Adrenal gland (tissue), 12 donors: ENCODE data around the gene POU4F3. TPM values are rescaled to one million over a fixed set of nuclear protein-coding genes. Genes with fewer than 3 reads are reported as not detected.

Experiments
- DNase-seq, 7 donors: peaks; one replicate each; pipeline ENCODE4 v3.0.0-alpha.2; 2019 to 2020
- H3K27ac ChIP-seq, 5 donors: fragments of 200-600 bp; sonication (generic) in 4 of 5; 1 replicate in 3 of 5; 2 replicates in 2 of 5; pipeline versions ENCODE4 v1.5.1 to v1.8.0; 2016 to 2020; ENCODE audit warnings: mild to moderate bottlenecking in 1 of 5
- H3K27me3 ChIP-seq: fragments of 200-600 bp; 2 replicates; pipeline ENCODE4 v1.8.0; 2021
- H3K36me3 ChIP-seq, 2 donors: fragments of 200-600 bp; replicated peaks in 1 of 2; 1 replicate in 1 of 2; 2 replicates in 1 of 2; pipeline versions ENCODE4 v1.5.1 to v1.8.0; 2018 to 2022
- H3K4me1 ChIP-seq, 2 donors: fragments of 200-600 bp; replicated peaks in 1 of 2; 1 replicate in 1 of 2; 2 replicates in 1 of 2; pipeline versions ENCODE4 v1.5.1 to v1.8.0; 2018 to 2021
- H3K4me3 ChIP-seq, 4 donors: fragments of 200-600 bp; sonication (generic) in 3 of 4; one replicate each; pipeline ENCODE4 v1.5.1; 2016 to 2018
- H3K9me3 ChIP-seq, 3 donors: fragments of 200-600 bp; sonication (generic) in 1 of 3; replicated peaks in 1 of 3; 1 replicate in 2 of 3; 2 replicates in 1 of 3; pipeline versions ENCODE4 v1.5.1 to v1.8.0; 2016 to 2021
- POLR2A ChIP-seq, 2 donors: fragments of 450-650 bp; IDR thresholded peaks; one replicate each; pipeline ENCODE4 v1.6.1; 2017; ENCODE audit warnings: antibody characterized with exemption in 2 of 2, mild to moderate bottlenecking in 2 of 2, moderate library complexity in 1 of 2
- WGBS, 4 donors: extraction: QIAGEN DNeasy Blood & Tissue Kit in 2 of 4; methylation state at CpG; one replicate each; pipeline versions ENCODE4 v1.1.5 to v1.1.7; 2013 to 2017; 5-methylcytosine and 5-hydroxymethylcytosine counted together
- intact Hi-C, 2 donors: fragments of 100-400 bp; cut with DNase I; formaldehyde crosslinking; loops; one replicate each; pipeline versions ENCODE4 v1.14.1 to v1.15.0; 2022 to 2023
- polyA plus RNA-seq, 3 donors: library from polyadenylated mRNA; stranded (reverse); fragments of 200-250 nt in 2 of 3; fragments of 350-450 nt in 1 of 3; fragmentation: Illumina TruSeq in 1 of 3; extraction: RNeasy Lipid Tissue Mini Kit (QIAGEN cat#74804) in 1 of 3; gene quantifications; one replicate each; pipeline ENCODE4 v1.2.3, GENCODE V29; 2013 to 2014
- total RNA-seq, 9 donors: library from RNA; depleted of rRNA in 4 of 9; stranded (reverse); fragments of >200 nt in 4 of 9; fragments of 120-200 nt in 1 of 9; fragmentation: NEBNext Ultra II Directional in 1 of 9; extraction: Animal tissue kit (Norgen Biotek cat#: 25700) in 1 of 9; gene quantifications; one replicate each; pipeline versions ENCODE4 v1.1.0 to v1.2.4, GENCODE V29; 2013 to 2023
- TF ChIP-seq, protein P1 (sequence below), 6 experiments: fragments of 450-650 bp in 4 of 6; fragments of 200-600 bp in 2 of 6; sonication (generic) in 1 of 6; IDR thresholded peaks; 1 replicate in 5 of 6; 2 replicates in 1 of 6; pipeline versions ENCODE4 v1.5.1 to v1.8.0; 2016 to 2021; ENCODE audit warnings: antibody characterized with exemption in 6 of 6, mild to moderate bottlenecking in 2 of 6, moderate library complexity in 1 of 6
- donor health status: healthy with polysubstance abuse.
- donor health status: Bipolar disorder and iron deficiency.
- donor health status: DM: yes; HTN: yes; CAD: no.
- donor health status: DM: no; HTN: no; CAD: no.
- donor health status: DM: no; HTN: no; CAD: no.
- donor health status: DM: yes; HTN: yes; CAD: no.

The POU4F3 gene
- total and polyA plus RNA-seq, 12 donors = 0.11 to 0.14 TPM; not detected in 10

DNA sequence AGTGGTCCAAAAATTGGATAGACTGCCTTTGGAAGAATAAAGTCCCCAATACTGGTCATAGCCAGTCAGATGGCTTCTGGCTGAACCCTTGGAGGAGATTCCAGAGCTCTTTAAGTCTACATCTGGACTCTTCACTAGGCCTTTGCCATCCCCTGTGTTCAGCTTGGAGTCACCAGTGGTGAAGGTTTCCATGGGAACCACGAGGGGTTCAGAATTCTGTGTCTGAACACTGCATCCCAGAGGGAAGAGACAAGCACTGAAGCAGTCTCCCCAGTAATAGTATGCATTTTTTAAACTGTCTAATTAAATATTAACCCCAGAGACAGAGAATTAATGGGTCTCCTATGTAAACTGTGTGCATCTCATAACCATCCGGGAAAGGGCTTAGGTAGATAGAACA lies 38.2 kb downstream of the POU4F3 start:
- H3K27ac ChIP-seq = no peak overlapping the region
- H3K4me3 ChIP-seq = no peak overlapping the region
- DNase-seq = no peak
- H3K27me3 ChIP-seq = no peaks in the 10 kb centered on the region
- no peaks in the 10 kb centered on the region for H3K36me3 ChIP-seq
- no peaks in the 10 kb centered on the region for H3K9me3 ChIP-seq
- no peaks in the 10 kb centered on the region for H3K4me1 ChIP-seq
- intact Hi-C loops = no loop called here
- TF ChIP-seq POLR2A (IDR thresholded peaks at IDR 0.05) = no peak
- TF ChIP-seq, protein P1, sequence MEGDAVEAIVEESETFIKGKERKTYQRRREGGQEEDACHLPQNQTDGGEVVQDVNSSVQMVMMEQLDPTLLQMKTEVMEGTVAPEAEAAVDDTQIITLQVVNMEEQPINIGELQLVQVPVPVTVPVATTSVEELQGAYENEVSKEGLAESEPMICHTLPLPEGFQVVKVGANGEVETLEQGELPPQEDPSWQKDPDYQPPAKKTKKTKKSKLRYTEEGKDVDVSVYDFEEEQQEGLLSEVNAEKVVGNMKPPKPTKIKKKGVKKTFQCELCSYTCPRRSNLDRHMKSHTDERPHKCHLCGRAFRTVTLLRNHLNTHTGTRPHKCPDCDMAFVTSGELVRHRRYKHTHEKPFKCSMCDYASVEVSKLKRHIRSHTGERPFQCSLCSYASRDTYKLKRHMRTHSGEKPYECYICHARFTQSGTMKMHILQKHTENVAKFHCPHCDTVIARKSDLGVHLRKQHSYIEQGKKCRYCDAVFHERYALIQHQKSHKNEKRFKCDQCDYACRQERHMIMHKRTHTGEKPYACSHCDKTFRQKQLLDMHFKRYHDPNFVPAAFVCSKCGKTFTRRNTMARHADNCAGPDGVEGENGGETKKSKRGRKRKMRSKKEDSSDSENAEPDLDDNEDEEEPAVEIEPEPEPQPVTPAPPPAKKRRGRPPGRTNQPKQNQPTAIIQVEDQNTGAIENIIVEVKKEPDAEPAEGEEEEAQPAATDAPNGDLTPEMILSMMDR (IDR thresholded peaks at IDR 0.05) = no peak
- 59 to 76% (median 67%) methylated on average over 2 of the region's 2 CpGs for WGBS, 4 donors

DNA sequence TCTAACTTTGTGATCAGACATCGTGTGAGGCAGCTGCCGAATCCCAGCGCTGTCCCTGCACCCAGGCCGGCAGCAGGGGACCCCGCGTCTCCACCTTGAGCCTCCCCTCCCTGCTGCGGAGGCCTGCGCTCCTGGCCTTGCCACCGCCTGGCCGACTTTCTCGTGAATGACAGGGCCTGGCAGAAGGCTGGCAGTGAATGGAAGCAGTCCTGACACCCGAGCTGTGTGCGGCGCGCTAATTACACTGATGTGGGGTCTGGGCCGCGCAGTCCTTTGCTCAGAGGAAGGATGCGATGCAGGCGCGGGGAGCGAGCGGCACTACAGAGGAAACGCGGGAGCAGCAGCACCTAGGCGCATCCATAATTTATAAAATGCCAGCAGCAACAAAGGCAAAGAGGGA lies 40.3 kb downstream of the POU4F3 start:
- no peaks in the 10 kb centered on the region for H3K9me3 ChIP-seq
- no peaks in the 10 kb centered on the region for H3K36me3 ChIP-seq
- no peak for DNase-seq
- intact Hi-C loops = no loop called here
- H3K4me3 ChIP-seq = no peak overlapping the region
- WGBS, 4 donors = 21 to 51% (median 30%) methylated on average over 17 to 25 of the region's 25 CpGs
- no peaks in the 10 kb centered on the region for H3K27me3 ChIP-seq
- H3K27ac ChIP-seq = no peak overlapping the region
- no peaks in the 10 kb centered on the region for H3K4me1 ChIP-seq
- TF ChIP-seq, protein P1 (IDR thresholded peaks at IDR 0.05) = no peak
- no peak for TF ChIP-seq POLR2A (IDR thresholded peaks at IDR 0.05)

DNA sequence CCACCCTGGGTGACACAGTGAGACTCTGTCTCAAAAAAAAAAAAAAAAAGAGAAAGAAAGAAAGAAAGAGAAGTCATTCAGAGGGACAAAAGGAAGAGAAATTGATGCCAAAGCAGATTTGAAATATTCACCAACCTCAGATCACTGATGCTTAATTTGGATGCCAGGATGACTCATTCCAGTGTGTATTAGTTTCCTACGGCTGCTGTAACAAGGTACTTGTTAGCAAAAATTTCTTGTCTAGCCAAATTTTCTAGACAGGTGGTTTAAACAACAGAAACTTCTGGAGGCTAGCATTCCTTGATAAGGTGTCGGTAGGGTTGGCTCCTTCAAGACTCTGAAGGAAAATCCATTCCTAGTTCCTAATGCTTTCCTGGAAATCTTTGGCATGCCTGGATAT lies 42.1 kb downstream of the POU4F3 start:
- intact Hi-C loops = no loop called here
- Histone ChIP-seq H3K27ac (no peak overlapping the region), H3K36me3 (no peaks in the 10 kb centered on the region), H3K27me3 (no peaks in the 10 kb centered on the region), H3K4me1 (no peaks in the 10 kb centered on the region), H3K9me3 (no peaks in the 10 kb centered on the region), H3K4me3 (no peak overlapping the region)
- WGBS, 4 donors = 87 to 90% (median 89%) methylated on average over 2 of the region's 2 CpGs
- TF ChIP-seq, protein P1 (IDR thresholded peaks at IDR 0.05) = no peak
- TF ChIP-seq POLR2A (IDR thresholded peaks at IDR 0.05) = no peak
- no peak for DNase-seq

DNA sequence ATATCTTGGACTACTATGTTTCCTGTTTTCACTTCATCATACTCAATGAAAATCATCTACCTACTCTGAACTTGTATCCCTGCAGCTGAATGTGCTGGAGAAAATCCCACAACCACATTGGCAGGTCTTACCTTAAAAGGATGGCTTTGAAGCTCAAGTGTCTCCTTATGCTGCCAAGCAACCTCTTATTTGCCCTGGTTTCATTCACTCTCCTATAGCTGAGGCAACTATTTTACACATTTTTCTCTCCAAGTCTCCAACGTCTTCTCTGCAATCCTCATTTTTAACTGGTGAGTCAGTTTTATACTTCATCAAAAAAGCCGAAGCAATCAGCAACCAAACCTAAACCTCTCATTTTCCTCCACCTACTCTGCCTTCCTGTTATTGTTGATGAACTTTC lies 49.7 kb downstream of the POU4F3 start:
- DNase-seq = no peak
- H3K4me3 ChIP-seq = no peak overlapping the region
- no peaks in the 10 kb centered on the region for H3K27me3 ChIP-seq
- H3K4me1 ChIP-seq = no peaks in the 10 kb centered on the region
- TF ChIP-seq POLR2A (IDR thresholded peaks at IDR 0.05) = no peak
- TF ChIP-seq, protein P1 (IDR thresholded peaks at IDR 0.05) = no peak
- intact Hi-C loops = no loop called here
- H3K27ac ChIP-seq = no peak overlapping the region
- no peaks in the 10 kb centered on the region for H3K36me3 ChIP-seq
- no peaks in the 10 kb centered on the region for H3K9me3 ChIP-seq
- WGBS, 4 donors = 44 to 60% (median 59%) methylated on average over 2 of the region's 2 CpGs
